DND-41 (cell line): ENCODE data around the gene DNLZ.

Experiments
- ATAC-seq: fragments of 200-7000 bp; cut with Tn5 transposase; 3 replicates; pipeline ENCODE4 v1.9.1; 2021; ENCODE audit warnings: low read depth; ENCODE audit not compliant: insufficient read depth
- DNase-seq: peaks from one replicate; pipeline ENCODE4 v3.0.0-alpha.2; 2020
- H2AFZ ChIP-seq: 2 replicates; pipeline ENCODE4 v1.6.0; 2012; ENCODE audit warnings: low read depth, low read length
- H3K27ac ChIP-seq: 2 replicates; pipeline ENCODE4 v1.5.1; 2012; ENCODE audit warnings: low read length, inconsistent platforms
- H3K27me3 ChIP-seq: fragments of 200-600 bp; sonication (generic); 2 replicates; pipeline ENCODE4 v1.6.0; 2012; ENCODE audit warnings: low read length, mild to moderate bottlenecking, inconsistent platforms; ENCODE audit not compliant: insufficient read depth, poor library complexity
- H3K36me3 ChIP-seq: 2 replicates; pipeline ENCODE4 v1.5.1; 2012; ENCODE audit warnings: low read length, inconsistent platforms; ENCODE audit not compliant: insufficient read depth
- H3K4me1 ChIP-seq: 2 replicates; pipeline ENCODE4 v1.5.1; 2012; ENCODE audit warnings: mild to moderate bottlenecking, low read length; ENCODE audit not compliant: insufficient read depth
- H3K4me2 ChIP-seq: 2 replicates; pipeline ENCODE4 v1.6.0; 2012; ENCODE audit warnings: mild to moderate bottlenecking, moderate library complexity, low read length, inconsistent platforms; ENCODE audit not compliant: insufficient read depth
- H3K4me3 ChIP-seq, 2 experiments: fragments of 200-600 bp in 1 of 2; shearing (Covaris generic) in 1 of 2; 2 replicates each; pipeline ENCODE4 v1.5.1; 2012 to 2016; ENCODE audit warnings: inconsistent platforms in 2 of 2, low read length in 2 of 2, mild to moderate bottlenecking in 2 of 2, low read depth in 1 of 2, moderate library complexity in 1 of 2
- H3K79me2 ChIP-seq: 2 replicates; pipeline ENCODE4 v1.6.0; 2012; ENCODE audit warnings: low read length, inconsistent platforms; ENCODE audit not compliant: insufficient read depth
- H3K9ac ChIP-seq: 2 replicates; pipeline ENCODE4 v1.6.0; 2012; ENCODE audit warnings: low read depth, mild to moderate bottlenecking, inconsistent platforms, low read length, moderate library complexity
- H3K9me3 ChIP-seq: 2 replicates; pipeline ENCODE4 v1.5.1; 2012; ENCODE audit warnings: low read length, moderate library complexity, mild to moderate bottlenecking, inconsistent platforms; ENCODE audit not compliant: insufficient read depth, severe bottlenecking
- H4K20me1 ChIP-seq: 2 replicates; pipeline ENCODE4 v1.6.0; 2012; ENCODE audit warnings: low read length; ENCODE audit not compliant: insufficient read depth
- CTCF ChIP-seq: IDR thresholded peaks from 2 replicates; pipeline ENCODE4 v1.5.1; 2012; ENCODE audit warnings: borderline replicate concordance, low read length, moderate library complexity, mild to moderate bottlenecking; ENCODE audit not compliant: poor library complexity, severe bottlenecking; ENCODE audit errors: extremely low read depth
- EZH2 ChIP-seq: IDR thresholded peaks from 3 replicates; pipeline ENCODE4 v1.6.1; 2012; ENCODE audit warnings: borderline replicate concordance, low read depth, mild to moderate bottlenecking, moderate library complexity, low read length, inconsistent platforms; ENCODE audit not compliant: severe bottlenecking

The DNLZ gene

DNA sequence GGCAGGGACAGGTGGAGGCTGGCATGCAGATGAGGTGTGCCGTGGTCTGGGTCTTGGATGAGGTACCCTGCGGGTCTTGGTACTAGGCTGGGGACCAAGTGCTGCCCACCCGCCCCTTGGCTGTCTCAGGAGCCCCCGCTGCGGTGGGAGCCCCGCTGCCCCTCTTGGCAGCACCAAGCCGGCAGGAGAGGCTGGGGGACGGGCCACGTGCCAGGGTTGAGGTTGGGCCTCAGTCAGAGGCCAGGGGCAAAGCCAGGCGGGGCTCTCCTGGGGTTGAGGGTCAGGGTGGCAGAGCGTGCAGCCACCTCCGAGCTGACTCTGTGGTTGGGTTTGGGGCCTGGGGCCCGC, 8.0 kb upstream of the DNLZ start:
- TF ChIP-seq CTCF (no peak), EZH2 (no peak)
- H4K20me1 ChIP-seq: peaks cover 27% of the 10 kb centered on the region
- H2AFZ ChIP-seq: no peak overlapping the region
- ATAC-seq: no peak
- H3K4me2 ChIP-seq: no peak overlapping the region
- no peaks in the 10 kb centered on the region for H3K79me2 ChIP-seq
- no peaks in the 10 kb centered on the region for H3K9me3 ChIP-seq
- 0 out of 2 replicates have a peak, but pooled peaks cover 4% of the 10 kb centered on the region for H3K36me3 ChIP-seq
- no peaks in the 10 kb centered on the region for H3K4me1 ChIP-seq
- H3K27me3 ChIP-seq: no peaks in the 10 kb centered on the region
- H3K9ac ChIP-seq: no peak overlapping the region
- no peak for DNase-seq
- H3K27ac ChIP-seq: no peak overlapping the region
- no peak overlapping the region for H3K4me3 ChIP-seq

DNA sequence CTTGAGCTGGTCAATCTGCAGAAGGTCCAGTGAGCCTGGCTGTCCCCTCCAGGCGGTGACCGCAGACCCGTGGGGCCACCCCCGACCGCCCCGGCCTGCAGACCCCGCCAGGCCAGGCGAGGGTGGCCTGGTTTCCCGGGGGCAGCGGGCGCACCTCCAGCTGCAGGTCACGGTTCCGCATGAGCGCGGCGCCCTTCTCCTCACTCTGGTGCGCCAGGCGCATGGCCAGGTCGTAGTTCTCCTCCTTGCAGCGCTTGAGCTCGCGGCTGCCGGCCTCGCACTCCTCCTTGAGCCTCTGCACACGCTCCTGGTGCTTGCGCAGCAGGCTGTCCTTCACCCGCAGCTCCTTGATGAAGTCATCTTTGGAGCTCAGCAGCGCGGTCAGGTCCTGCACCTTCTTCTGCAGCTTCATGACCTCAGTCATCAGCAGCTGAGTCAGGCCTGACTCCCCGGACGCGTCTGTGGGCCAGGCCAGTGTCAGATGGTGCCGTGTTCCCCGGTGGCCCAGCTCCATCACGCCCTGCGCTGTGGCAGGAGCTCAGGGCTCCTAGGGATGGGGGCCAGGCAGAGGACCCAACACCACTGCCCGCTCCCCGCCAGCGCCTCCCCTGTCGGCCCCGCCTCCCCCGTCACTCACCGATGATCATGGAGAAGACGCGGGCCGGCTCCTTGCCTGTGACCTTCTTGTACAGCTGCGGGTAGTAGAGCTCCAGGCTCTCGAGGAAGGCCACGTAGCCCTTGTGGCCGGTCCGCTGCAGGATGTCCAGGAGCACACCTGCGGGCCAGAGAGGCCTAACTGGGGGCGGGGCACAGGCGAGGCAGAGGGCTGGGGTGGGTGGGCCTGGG, 7.4 kb upstream of the DNLZ start:
- TF ChIP-seq CTCF: no peak
- TF ChIP-seq EZH2: no peak
- Histone ChIP-seq H3K4me3 (no peak overlapping the region), H3K27me3 (no peaks in the 10 kb centered on the region), H3K4me1 (no peaks in the 10 kb centered on the region), H3K79me2 (peaks cover 2% of the 10 kb centered on the region; the same call in 1 of the 2 replicates), H3K4me2 (no peak overlapping the region), H3K9ac (no peak overlapping the region), H3K27ac (no peak overlapping the region), H3K36me3 (peaks cover 9% of the 10 kb centered on the region; the same call in 1 of the 2 replicates), H4K20me1 (peaks cover 33% of the 10 kb centered on the region), H3K9me3 (no peaks in the 10 kb centered on the region), H2AFZ (no peak overlapping the region)
- ATAC-seq (no peak), DNase-seq (no peak)

GRCh38 chr9:136370037-136370436, 6.5 kb upstream of the DNLZ start:
- Histone ChIP-seq H3K4me3 (no peak overlapping the region), H3K79me2 (peaks cover 11% of the 10 kb centered on the region), H3K9me3 (no peaks in the 10 kb centered on the region), H4K20me1 (peaks cover 42% of the 10 kb centered on the region), H2AFZ (no peak overlapping the region), H3K9ac (no peak overlapping the region), H3K4me1 (peaks cover 2% of the 10 kb centered on the region; the same call in 1 of the 2 replicates), H3K27ac (no peak overlapping the region), H3K4me2 (no peak overlapping the region), H3K36me3 (peaks cover 18% of the 10 kb centered on the region), H3K27me3 (no peaks in the 10 kb centered on the region)
- TF ChIP-seq EZH2: no peak
- no peak for TF ChIP-seq CTCF
- no peak for DNase-seq
- no peak for ATAC-seq
